Measurements from ENCODE around the gene PRND. TPM values are rescaled to one million over a fixed set of nuclear protein-coding genes. Genes with fewer than 3 reads are reported as not detected.

The PRND gene
- polyA plus RNA-seq, 1 donor (not counting 4 experiments of a cell fraction or from before 2014, with no cell fraction given): not detected

DNA sequence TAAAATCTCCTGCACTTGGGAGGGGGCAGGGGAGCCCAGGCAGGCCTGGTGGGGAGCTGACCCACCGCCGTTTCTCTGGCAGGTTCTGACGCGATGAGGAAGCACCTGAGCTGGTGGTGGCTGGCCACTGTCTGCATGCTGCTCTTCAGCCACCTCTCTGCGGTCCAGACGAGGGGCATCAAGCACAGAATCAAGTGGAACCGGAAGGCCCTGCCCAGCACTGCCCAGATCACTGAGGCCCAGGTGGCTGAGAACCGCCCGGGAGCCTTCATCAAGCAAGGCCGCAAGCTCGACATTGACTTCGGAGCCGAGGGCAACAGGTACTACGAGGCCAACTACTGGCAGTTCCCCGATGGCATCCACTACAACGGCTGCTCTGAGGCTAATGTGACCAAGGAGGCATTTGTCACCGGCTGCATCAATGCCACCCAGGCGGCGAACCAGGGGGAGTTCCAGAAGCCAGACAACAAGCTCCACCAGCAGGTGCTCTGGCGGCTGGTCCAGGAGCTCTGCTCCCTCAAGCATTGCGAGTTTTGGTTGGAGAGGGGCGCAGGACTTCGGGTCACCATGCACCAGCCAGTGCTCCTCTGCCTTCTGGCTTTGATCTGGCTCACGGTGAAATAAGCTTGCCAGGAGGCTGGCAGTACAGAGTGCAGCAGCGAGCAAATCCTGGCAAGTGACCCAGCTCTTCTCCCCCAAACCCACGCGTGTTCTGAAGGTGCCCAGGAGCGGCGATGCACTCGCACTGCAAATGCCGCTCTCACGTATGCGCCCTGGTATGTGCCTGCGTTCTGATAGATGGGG, 3.0 kb downstream of the PRND start:
- H3K27ac ChIP-seq (ENCODE audit: control insufficient read depth, insufficient read depth, low read length): no peak overlapping the region
- peaks cover 6% of the 10 kb centered on the region for H3K4me1 ChIP-seq (ENCODE audit: control insufficient read depth, extremely low read depth, insufficient read depth, low read length)
- FAIRE-seq: no peak
- no peaks in the 10 kb centered on the region for H3K36me3 ChIP-seq (ENCODE audit: control insufficient read depth in 2 of 2, extremely low read depth in 1 of 2, insufficient read depth in 2 of 2, low read length in 2 of 2)
- no peaks in the 10 kb centered on the region for H3K9me1 ChIP-seq (ENCODE audit: control insufficient read depth, extremely low read depth, insufficient read depth, low read length)
- H3K27me3 ChIP-seq (ENCODE audit: control insufficient read depth, extremely low read depth, insufficient read depth, low read length): peaks cover 4% of the 10 kb centered on the region
- no peak overlapping the region for H3K4me2 ChIP-seq (ENCODE audit: control insufficient read depth, extremely low read depth, insufficient read depth, low read depth, low read length)
- H3K9me3 ChIP-seq (ENCODE audit: control insufficient read depth, low read depth, low read length): no peaks in the 10 kb centered on the region
- no peak overlapping the region for H2AFZ ChIP-seq (ENCODE audit: control insufficient read depth, low read length)
- no peak for DNase-seq (ENCODE audit: low read depth, low spot score)
- no peaks in the 10 kb centered on the region for H4K20me1 ChIP-seq (ENCODE audit: control insufficient read depth, extremely low read depth, insufficient read depth, low read length)
- TF ChIP-seq EZH2 (IDR thresholded peaks at IDR 0.05; ENCODE audit: low read length): no peak
- TF ChIP-seq, protein P1, sequence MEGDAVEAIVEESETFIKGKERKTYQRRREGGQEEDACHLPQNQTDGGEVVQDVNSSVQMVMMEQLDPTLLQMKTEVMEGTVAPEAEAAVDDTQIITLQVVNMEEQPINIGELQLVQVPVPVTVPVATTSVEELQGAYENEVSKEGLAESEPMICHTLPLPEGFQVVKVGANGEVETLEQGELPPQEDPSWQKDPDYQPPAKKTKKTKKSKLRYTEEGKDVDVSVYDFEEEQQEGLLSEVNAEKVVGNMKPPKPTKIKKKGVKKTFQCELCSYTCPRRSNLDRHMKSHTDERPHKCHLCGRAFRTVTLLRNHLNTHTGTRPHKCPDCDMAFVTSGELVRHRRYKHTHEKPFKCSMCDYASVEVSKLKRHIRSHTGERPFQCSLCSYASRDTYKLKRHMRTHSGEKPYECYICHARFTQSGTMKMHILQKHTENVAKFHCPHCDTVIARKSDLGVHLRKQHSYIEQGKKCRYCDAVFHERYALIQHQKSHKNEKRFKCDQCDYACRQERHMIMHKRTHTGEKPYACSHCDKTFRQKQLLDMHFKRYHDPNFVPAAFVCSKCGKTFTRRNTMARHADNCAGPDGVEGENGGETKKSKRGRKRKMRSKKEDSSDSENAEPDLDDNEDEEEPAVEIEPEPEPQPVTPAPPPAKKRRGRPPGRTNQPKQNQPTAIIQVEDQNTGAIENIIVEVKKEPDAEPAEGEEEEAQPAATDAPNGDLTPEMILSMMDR (optimal IDR thresholded peaks at IDR 0.05 in 1 of 3, IDR thresholded peaks at IDR 0.05 in 1 of 3, conservative IDR thresholded peaks at IDR 0.05 in 1 of 3; ENCODE audit: extremely low read depth in 1 of 3, insufficient read depth in 2 of 3, low read length in 3 of 3): no peak
- dilution Hi-C loops (cut with MboI; ENCODE audit: extremely low pct_ligation_motif_present, low sequenced_read_pairs): no loop called here
- H3K79me2 ChIP-seq (ENCODE audit: control insufficient read depth, insufficient read depth, low read length): no peaks in the 10 kb centered on the region
- no peak overlapping the region for H3K9ac ChIP-seq (ENCODE audit: control insufficient read depth, extremely low read depth, insufficient read depth, low read length)
- no peak overlapping the region for H3K4me3 ChIP-seq (ENCODE audit: control insufficient read depth in 2 of 3, extremely low read depth in 1 of 3, insufficient read depth in 2 of 3, low read depth in 1 of 3, low read length in 3 of 3)

DNA sequence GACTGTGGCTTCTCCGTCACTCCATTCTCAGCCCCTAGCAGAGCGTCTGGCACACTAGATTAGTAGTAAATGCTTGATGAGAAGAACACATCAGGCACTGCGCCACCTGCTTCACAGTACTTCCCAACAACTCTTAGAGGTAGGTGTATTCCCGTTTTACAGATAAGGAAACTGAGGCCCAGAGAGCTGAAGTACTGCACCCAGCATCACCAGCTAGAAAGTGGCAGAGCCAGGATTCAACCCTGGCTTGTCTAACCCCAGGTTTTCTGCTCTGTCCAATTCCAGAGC, 3.5 kb downstream of the PRND start:
- Histone ChIP-seq H3K27me3 (ENCODE audit: control insufficient read depth, extremely low read depth, insufficient read depth, low read length) (peaks cover 4% of the 10 kb centered on the region), H3K27ac (ENCODE audit: control insufficient read depth, insufficient read depth, low read length) (no peak overlapping the region), H3K4me3 (ENCODE audit: control insufficient read depth in 2 of 3, extremely low read depth in 1 of 3, insufficient read depth in 2 of 3, low read depth in 1 of 3, low read length in 3 of 3) (no peak overlapping the region), H3K79me2 (ENCODE audit: control insufficient read depth, insufficient read depth, low read length) (no peaks in the 10 kb centered on the region), H4K20me1 (ENCODE audit: control insufficient read depth, extremely low read depth, insufficient read depth, low read length) (no peaks in the 10 kb centered on the region), H3K9ac (ENCODE audit: control insufficient read depth, extremely low read depth, insufficient read depth, low read length) (no peak overlapping the region), H3K36me3 (ENCODE audit: control insufficient read depth in 2 of 2, extremely low read depth in 1 of 2, insufficient read depth in 2 of 2, low read length in 2 of 2) (no peaks in the 10 kb centered on the region), H3K4me1 (ENCODE audit: control insufficient read depth, extremely low read depth, insufficient read depth, low read length) (peaks cover 6% of the 10 kb centered on the region), H3K4me2 (ENCODE audit: control insufficient read depth, extremely low read depth, insufficient read depth, low read depth, low read length) (no peak overlapping the region), H3K9me1 (ENCODE audit: control insufficient read depth, extremely low read depth, insufficient read depth, low read length) (no peaks in the 10 kb centered on the region), H2AFZ (ENCODE audit: control insufficient read depth, low read length) (no peak overlapping the region), H3K9me3 (ENCODE audit: control insufficient read depth, low read depth, low read length) (no peaks in the 10 kb centered on the region)
- FAIRE-seq (no peak), DNase-seq (ENCODE audit: low read depth, low spot score) (no peak)
- TF ChIP-seq EZH2 (IDR thresholded peaks at IDR 0.05; ENCODE audit: low read length): no peak
- TF ChIP-seq, protein P1 (optimal IDR thresholded peaks at IDR 0.05 in 1 of 3, IDR thresholded peaks at IDR 0.05 in 1 of 3, conservative IDR thresholded peaks at IDR 0.05 in 1 of 3; ENCODE audit: extremely low read depth in 1 of 3, insufficient read depth in 2 of 3, low read length in 3 of 3): no peak
- dilution Hi-C loops (cut with MboI; ENCODE audit: extremely low pct_ligation_motif_present, low sequenced_read_pairs): no loop called here
